Measurements from ENCODE around the gene COQ8A. TPM values are rescaled to one million over a fixed set of nuclear protein-coding genes. Genes with fewer than 3 reads are reported as not detected.
A peak's percentile ranks its signal among the peaks of the same experiment; 100 is the strongest.

COQ8A gene
- total and polyA plus RNA-seq, 4 donors = 16.2 to 50.5 (median 29.1) TPM

- H3K9ac ChIP-seq (ENCODE audit: insufficient read depth in 1 of 2, low read length in 2 of 2) = no peak overlapping the region
- ATAC-seq (ENCODE audit: insufficient read depth, low FRiP score) (no peak), DNase-seq (no peak)
- H3K36me3 ChIP-seq (ENCODE audit: control insufficient read depth in 4 of 4, insufficient read depth in 4 of 4, low read length in 4 of 4) = peaks cover 0 to 41% (median 4%) of the 10 kb centered on the region in 4 donors
- H3K27ac ChIP-seq (ENCODE audit: low read depth in 1 of 2, low read length in 1 of 2) = peak overlapping the region in 1 of 2 donors; percentile 88
- H3K4me3 ChIP-seq = no peak overlapping the region
- no peaks in the 10 kb centered on the region for H3K9me3 ChIP-seq (ENCODE audit: control insufficient read depth in 4 of 4, insufficient read depth in 3 of 4, low read length in 3 of 4)
- peaks cover 3 to 10% (median 6%) of the 10 kb centered on the region in 5 donors for H3K4me1 ChIP-seq (ENCODE audit: control insufficient read depth in 5 of 5, insufficient read depth in 5 of 5, low read length in 5 of 5)
- WGBS, 2 donors = 89 to 95% methylated on average over 12 of the region's 12 CpGs
- TF ChIP-seq, protein P1, sequence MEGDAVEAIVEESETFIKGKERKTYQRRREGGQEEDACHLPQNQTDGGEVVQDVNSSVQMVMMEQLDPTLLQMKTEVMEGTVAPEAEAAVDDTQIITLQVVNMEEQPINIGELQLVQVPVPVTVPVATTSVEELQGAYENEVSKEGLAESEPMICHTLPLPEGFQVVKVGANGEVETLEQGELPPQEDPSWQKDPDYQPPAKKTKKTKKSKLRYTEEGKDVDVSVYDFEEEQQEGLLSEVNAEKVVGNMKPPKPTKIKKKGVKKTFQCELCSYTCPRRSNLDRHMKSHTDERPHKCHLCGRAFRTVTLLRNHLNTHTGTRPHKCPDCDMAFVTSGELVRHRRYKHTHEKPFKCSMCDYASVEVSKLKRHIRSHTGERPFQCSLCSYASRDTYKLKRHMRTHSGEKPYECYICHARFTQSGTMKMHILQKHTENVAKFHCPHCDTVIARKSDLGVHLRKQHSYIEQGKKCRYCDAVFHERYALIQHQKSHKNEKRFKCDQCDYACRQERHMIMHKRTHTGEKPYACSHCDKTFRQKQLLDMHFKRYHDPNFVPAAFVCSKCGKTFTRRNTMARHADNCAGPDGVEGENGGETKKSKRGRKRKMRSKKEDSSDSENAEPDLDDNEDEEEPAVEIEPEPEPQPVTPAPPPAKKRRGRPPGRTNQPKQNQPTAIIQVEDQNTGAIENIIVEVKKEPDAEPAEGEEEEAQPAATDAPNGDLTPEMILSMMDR (IDR thresholded peaks at IDR 0.05; ENCODE audit: control extremely low read depth, extremely low read depth) = no peak
- no peaks in the 10 kb centered on the region for H3K27me3 ChIP-seq (ENCODE audit: control insufficient read depth in 3 of 3, insufficient read depth in 3 of 3, low read length in 2 of 3)
Observed at GRCh38 chr1:226979517-226980121, 39.5 kb downstream of the COQ8A start.

DNA sequence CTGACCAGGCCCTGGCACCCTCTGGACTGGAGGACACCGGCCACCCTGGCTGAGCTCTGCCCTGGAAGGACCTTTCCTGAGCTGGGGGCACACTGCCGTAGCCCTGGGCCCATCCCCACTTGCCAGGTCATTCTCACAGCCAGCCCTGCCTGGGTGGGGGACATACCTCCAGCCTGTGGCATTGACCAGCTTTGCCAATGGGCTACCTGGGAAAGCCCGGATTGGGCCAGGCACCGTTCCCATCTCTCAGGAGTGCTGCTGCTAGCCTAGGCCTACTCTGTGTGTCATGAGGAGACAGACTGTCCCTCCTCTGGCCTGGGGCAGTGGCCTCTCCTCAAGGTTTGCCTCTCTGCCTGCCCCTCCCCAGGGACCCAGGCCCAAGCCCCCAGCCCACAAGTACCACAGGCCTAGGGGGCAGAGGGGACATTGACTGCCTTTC, 40.0 kb downstream of the COQ8A start:
- DNase-seq (no peak), ATAC-seq (ENCODE audit: insufficient read depth, low FRiP score) (no peak)
- Histone ChIP-seq H3K4me3 (no peak overlapping the region), H3K9ac (ENCODE audit: insufficient read depth in 1 of 2, low read length in 2 of 2) (no peak overlapping the region), H3K9me3 (ENCODE audit: control insufficient read depth in 4 of 4, insufficient read depth in 3 of 4, low read length in 3 of 4) (no peaks in the 10 kb centered on the region), H3K27ac (ENCODE audit: low read depth in 1 of 2, low read length in 1 of 2) (peak overlapping the region in 1 of 2 donors; percentile 88), H3K27me3 (ENCODE audit: control insufficient read depth in 3 of 3, insufficient read depth in 3 of 3, low read length in 2 of 3) (no peaks in the 10 kb centered on the region), H3K36me3 (ENCODE audit: control insufficient read depth in 4 of 4, insufficient read depth in 4 of 4, low read length in 4 of 4) (peaks cover 0 to 44% (median 4%) of the 10 kb centered on the region in 4 donors), H3K4me1 (ENCODE audit: control insufficient read depth in 5 of 5, insufficient read depth in 5 of 5, low read length in 5 of 5) (peaks cover 0 to 5% (median 2%) of the 10 kb centered on the region in 5 donors)
- WGBS, 2 donors = 93 to 100% methylated on average over 4 of the region's 4 CpGs
- TF ChIP-seq, protein P1 (IDR thresholded peaks at IDR 0.05; ENCODE audit: control extremely low read depth, extremely low read depth) = no peak

GRCh38 chr1:226980565-226981385, 40.7 kb downstream of the COQ8A start:
- Histone ChIP-seq H3K4me3 (no peak overlapping the region), H3K27ac (ENCODE audit: low read depth in 1 of 2, low read length in 1 of 2) (peak overlapping the region in 1 of 2 donors; percentile 88), H3K4me1 (ENCODE audit: control insufficient read depth in 5 of 5, insufficient read depth in 5 of 5, low read length in 5 of 5) (peaks cover 0 to 4% (median 0%) of the 10 kb centered on the region in 5 donors), H3K27me3 (ENCODE audit: control insufficient read depth in 3 of 3, insufficient read depth in 3 of 3, low read length in 2 of 3) (no peaks in the 10 kb centered on the region), H3K36me3 (ENCODE audit: control insufficient read depth in 4 of 4, insufficient read depth in 4 of 4, low read length in 4 of 4) (peaks cover 0 to 47% (median 4%) of the 10 kb centered on the region in 4 donors), H3K9me3 (ENCODE audit: control insufficient read depth in 4 of 4, insufficient read depth in 3 of 4, low read length in 3 of 4) (no peaks in the 10 kb centered on the region), H3K9ac (ENCODE audit: insufficient read depth in 1 of 2, low read length in 2 of 2) (no peak overlapping the region)
- no peak for ATAC-seq (ENCODE audit: insufficient read depth, low FRiP score)
- 81 to 91% methylated on average over 26 of the region's 26 CpGs for WGBS, 2 donors
- TF ChIP-seq, protein P1 (IDR thresholded peaks at IDR 0.05; ENCODE audit: control extremely low read depth, extremely low read depth) = no peak
- no peak for DNase-seq

Data from lung (tissue), 12 donors.